GM18517 (cell line): ENCODE measurements around the gene HP.
"Not testable (repeated sequence)": the region's sequence is repeated elsewhere in the genome, so short reads cannot be mapped to it uniquely, and the experiment has no call there.

Source experiments
- ATAC-seq: cut with Tn5 transposase; IDR thresholded peaks from one replicate; pipeline ENCODE4 v1.9.1; 2021; ENCODE audit warnings: mild to moderate bottlenecking, moderate library complexity; ENCODE audit not compliant: unreplicated experiment

The HP gene

GRCh38 chr16:72042157-72042660, 12.1 kb upstream of the HP start:
- ATAC-seq, result no peak

GRCh38 chr16:72043058-72043457, 11.2 kb upstream of the HP start:
- no peak for ATAC-seq

- ATAC-seq, result no peak
Observed at GRCh38 chr16:72043539-72043938, 10.8 kb upstream of the HP start.

- no peak for ATAC-seq
Observed at GRCh38 chr16:72044296-72044695, 10.0 kb upstream of the HP start.

- no peak for ATAC-seq
Observed at GRCh38 chr16:72044825-72045359, 9.4 kb upstream of the HP start.

GRCh38 chr16:72049110-72049509, 5.2 kb upstream of the HP start:
- ATAC-seq, result no peak

- no peak for ATAC-seq
Observed at GRCh38 chr16:72050769-72051464, 3.4 kb upstream of the HP start.

- no peak for ATAC-seq
Observed at GRCh38 chr16:72051818-72052217, 2.5 kb upstream of the HP start.

- ATAC-seq, result no peak
Observed at GRCh38 chr16:72055911-72056310, 1.6 kb downstream of the HP start.

- not testable (repeated sequence) for ATAC-seq
Observed at GRCh38 chr16:72057313-72057712, 3.0 kb downstream of the HP start.

- ATAC-seq, result not testable (repeated sequence)
Observed at GRCh38 chr16:72059060-72059459, 4.8 kb downstream of the HP start.

- no peak for ATAC-seq
Observed at GRCh38 chr16:72060405-72060804, 6.1 kb downstream of the HP start.

- no peak for ATAC-seq
Observed at GRCh38 chr16:72061564-72061963, 7.3 kb downstream of the HP start.

GRCh38 chr16:72064361-72064894, 10.1 kb downstream of the HP start:
- ATAC-seq, result no peak

- no peak for ATAC-seq
Observed at GRCh38 chr16:72066747-72067146, 12.4 kb downstream of the HP start.

GRCh38 chr16:72068930-72069329, 14.6 kb downstream of the HP start:
- no peak for ATAC-seq

- no peak for ATAC-seq
Observed at GRCh38 chr16:72072514-72073342, 18.4 kb downstream of the HP start.

GRCh38 chr16:72073560-72074230, 19.4 kb downstream of the HP start:
- ATAC-seq, result no peak

GRCh38 chr16:72075067-72075466, 20.8 kb downstream of the HP start:
- not testable (repeated sequence) for ATAC-seq

GRCh38 chr16:72076991-72077706, 22.8 kb downstream of the HP start:
- ATAC-seq, result not testable (repeated sequence)
